GM12878 (cell line): ENCODE results near the gene DHRS7B. TPM values are rescaled to one million over a fixed set of nuclear protein-coding genes. Genes with fewer than 3 reads are reported as not detected.

Source experiments
- ATAC-seq: fragments of 200-7000 bp; cut with Tn5 transposase; 3 replicates; pipeline ENCODE4 v1.9.1; 2020; ENCODE audit warnings: mild to moderate bottlenecking, moderate library complexity
- BruUV-seq: library from RNA; stranded (reverse); fragments of 400-500 nt; replicated peaks from 2 replicates; lab custom pipeline; 2021; lab: Mats Ljungman, UMichigan
- CTCF ChIA-PET: fragments of 300-600 bp; sonication (Branson Sonifier 250); formaldehyde crosslinking; extraction: SDS; loops from one replicate; lab custom pipeline; 2021; ENCODE audit warnings: inconsistent platforms; lab: Yijun Ruan, JAX
- POLR2A ChIA-PET: fragments of 350-600 bp; formaldehyde crosslinking; extraction: SDS; loops from one replicate; lab custom pipeline; 2021; ENCODE audit warnings: inconsistent platforms; lab: Charles Lee
- RAD21 ChIA-PET: fragments of 300-600 bp; sonication (Branson Sonifier 250); formaldehyde crosslinking; loops from one replicate; lab custom pipeline; 2023; ENCODE audit warnings: antibody characterized with exemption; ENCODE audit not compliant: unreplicated experiment; lab: Charles Lee
- SMC1A ChIA-PET: fragments of 300-600 bp; sonication (Branson Sonifier 250); formaldehyde crosslinking; loops from one replicate; lab custom pipeline; 2023; ENCODE audit not compliant: unreplicated experiment, uncharacterized antibody; lab: Charles Lee
- DNase-seq: peaks from one replicate; pipeline ENCODE4 v3.0.0-alpha.2; 2011; ENCODE audit warnings: low read depth, low spot score
- FAIRE-seq: peaks from 3 replicates; lab custom pipeline; 2011; peaks lifted over from hg19 to GRCh38; lab: Jason Lieb, UNC
- H2AFZ ChIP-seq: 2 replicates; pipeline ENCODE4 v1.6.0; 2011; ENCODE audit warnings: low read depth, low read length, control low read depth; ENCODE audit not compliant: control insufficient read depth
- H3K27ac ChIP-seq: 2 replicates; pipeline ENCODE4 v1.5.1; 2011; ENCODE audit warnings: control low read depth; ENCODE audit not compliant: control insufficient read depth, insufficient read depth
- H3K27me3 ChIP-seq, 2 experiments: replicated peaks in 1 of 2; 2 replicates each; pipeline versions ENCODE4 v1.6.0 to v1.6.1; 2011; ENCODE audit warnings: low read length in 1 of 2; ENCODE audit not compliant: control insufficient read depth in 2 of 2, insufficient read depth in 2 of 2
- H3K36me3 ChIP-seq, 2 experiments: 2 replicates each; pipeline ENCODE4 v1.5.1; 2011; ENCODE audit warnings: low read length in 1 of 2; ENCODE audit not compliant: control insufficient read depth in 2 of 2, insufficient read depth in 2 of 2
- H3K4me1 ChIP-seq: 2 replicates; pipeline ENCODE4 v1.6.1; 2011; ENCODE audit warnings: mild to moderate bottlenecking, low read length, moderate library complexity, mixed read lengths; ENCODE audit not compliant: control insufficient read depth, insufficient read depth
- H3K4me2 ChIP-seq: 2 replicates; pipeline ENCODE4 v1.6.0; 2011; ENCODE audit warnings: control low read depth; ENCODE audit not compliant: control insufficient read depth, insufficient read depth
- H3K4me3 ChIP-seq: fragments of 200-600 bp; sonication (generic); 2 replicates; pipeline ENCODE4 v1.5.1; 2016
- H3K79me2 ChIP-seq: 2 replicates; pipeline ENCODE4 v1.6.0; 2011; ENCODE audit warnings: low read length; ENCODE audit not compliant: control insufficient read depth, insufficient read depth
- H3K9ac ChIP-seq: 2 replicates; pipeline ENCODE4 v1.8.0; 2011; ENCODE audit warnings: low read length, control low read depth, mixed read lengths; ENCODE audit not compliant: control insufficient read depth, insufficient read depth
- H3K9me3 ChIP-seq: replicated peaks from 3 replicates; pipeline ENCODE4 v1.5.1; 2011; ENCODE audit warnings: mild to moderate bottlenecking, low read length; ENCODE audit not compliant: control insufficient read depth, insufficient read depth
- H4K20me1 ChIP-seq: 2 replicates; pipeline ENCODE4 v1.6.0; 2011; ENCODE audit not compliant: control insufficient read depth, insufficient read depth
- BHLHE40 ChIP-seq, 2 experiments: fragments of 450-650 bp in 1 of 2; IDR thresholded peaks; 2 replicates each; pipeline ENCODE4 v1.6.1; 2011 to 2017; ENCODE audit warnings: low read depth in 2 of 2, borderline replicate concordance in 1 of 2, improper control_type of control experiment in 1 of 2, low read length in 1 of 2, mild to moderate bottlenecking in 1 of 2
- CBX3 ChIP-seq: fragments of 200-600 bp; sonication (generic); IDR thresholded peaks from 2 replicates; pipeline ENCODE4 v1.6.1; 2016; ENCODE audit warnings: low read depth, borderline replicate concordance
- CREB1 ChIP-seq: IDR thresholded peaks from 2 replicates; pipeline ENCODE4 v1.6.1; 2012; ENCODE audit warnings: low read depth, mild to moderate bottlenecking, inconsistent platforms
- DPF2 ChIP-seq: fragments of 450-650 bp; IDR thresholded peaks from 2 replicates; pipeline ENCODE4 v1.6.1; 2017; ENCODE audit warnings: mild to moderate bottlenecking
- MYC ChIP-seq: IDR thresholded peaks from 2 replicates; pipeline ENCODE4 v1.6.1; 2011; ENCODE audit warnings: mild to moderate bottlenecking, low read length, moderate library complexity, inconsistent platforms; ENCODE audit not compliant: insufficient read depth, insufficient replicate concordance, insufficient read length, severe bottlenecking
- RUNX3 ChIP-seq: IDR thresholded peaks from 2 replicates; pipeline ENCODE4 v1.6.1; 2012; ENCODE audit warnings: low read length, inconsistent platforms
- SRF ChIP-seq, 2 experiments: IDR thresholded peaks; 2 replicates each; pipeline ENCODE4 v1.6.1; 2011; ENCODE audit warnings: low read depth in 2 of 2, low read length in 2 of 2, mild to moderate bottlenecking in 1 of 2, moderate library complexity in 1 of 2
- SUZ12 ChIP-seq: fragments of 200-600 bp; sonication (generic); IDR thresholded peaks from one replicate; pipeline ENCODE4 v1.6.1; 2018; ENCODE audit warnings: antibody characterized with exemption, mild to moderate bottlenecking; ENCODE audit not compliant: unreplicated experiment
- TCF12 ChIP-seq: IDR thresholded peaks from 2 replicates; pipeline ENCODE4 v1.6.1; 2011; ENCODE audit warnings: low read depth, mild to moderate bottlenecking, low read length
- ZSCAN29 ChIP-seq: fragments of 450-650 bp; IDR thresholded peaks from 2 replicates; pipeline ENCODE4 v1.6.1; 2017; ENCODE audit warnings: mild to moderate bottlenecking, moderate library complexity
- WGBS: methylation state at CpG from one replicate; pipeline ENCODE4 v1.1.6; 2016; ENCODE audit warnings: low lambda C conversion rate; ENCODE audit not compliant: insufficient replicate concordance, insufficient coverage; ENCODE audit errors: missing lambda C conversion rate; 5-methylcytosine and 5-hydroxymethylcytosine counted together
- in situ Hi-C: fragments of 300-500 bp; cut with MboI; formaldehyde crosslinking; loops from 9 replicates; pipeline ENCODE4 v1.14.3; 2018; ENCODE audit warnings: mixed read lengths
- intact Hi-C: fragments of 100-400 bp; cut with micrococcal nuclease; formaldehyde crosslinking; loops from one replicate; pipeline ENCODE4 v1.14.2; 2022; ENCODE audit not compliant: unreplicated experiment
- polyA plus RNA-seq, 11 experiments: library from polyadenylated mRNA; depleted of rRNA in 4 of 11; unstranded in 6 of 11; stranded (reverse) in 5 of 11; fragments of >200 nt; fragmentation: Nextera tagmentation in 4 of 11; fragmentation: Illumina TruSeq in 1 of 11; extraction: Ambion mirVana in 4 of 11; extraction: Trizol in 1 of 11; gene quantifications; 1 replicate in 1 of 11; 2 replicates in 10 of 11; pipeline versions ENCODE4 v1.2.1 to v1.2.3, GENCODE V29; 2011 to 2016; ENCODE audit warnings: inconsistent platforms in 2 of 11, missing spikeins in 2 of 11, low read depth in 1 of 11
- total RNA-seq, 4 experiments: library from RNA; depleted of rRNA in 3 of 4; stranded (reverse); fragments of >200 nt in 3 of 4; fragmentation: Illumina TruSeq in 1 of 4; extraction: Trizol in 1 of 4; gene quantifications; 2 replicates each; pipeline versions ENCODE4 v1.2.1 to v1.2.3, GENCODE V29; 2013 to 2021
- TF ChIP-seq, protein P1 (sequence below): IDR thresholded peaks from 2 replicates; pipeline ENCODE4 v1.6.1; 2012; ENCODE audit warnings: low read depth, low read length, improper control_type of control experiment
- TF ChIP-seq, protein P2 (sequence below): IDR thresholded peaks from 2 replicates; pipeline ENCODE4 v1.6.1; 2011; ENCODE audit warnings: borderline replicate concordance, low read depth, mild to moderate bottlenecking, moderate library complexity, mixed read lengths, low read length; ENCODE audit not compliant: insufficient read depth; ENCODE audit errors: extremely low read length
- TF ChIP-seq, protein P3 (sequence below): fragments of 450-650 bp; conservative IDR thresholded peaks from 2 replicates; pipeline ENCODE4 v1.6.1; 2017; ENCODE audit warnings: mild to moderate bottlenecking, moderate library complexity

Gene DHRS7B
- total and polyA plus RNA-seq, 10 of the 15 experiments (the other 5 are each of a cell fraction or from before 2014, with no cell fraction given): 11.1 to 35.6 (median 23.0) TPM

- no peak overlapping the region for H3K9ac ChIP-seq
- WGBS: 56% methylated on average over 5 of the region's 5 CpGs
- no TSS peak for BruUV-seq
- H3K27ac ChIP-seq: no peak overlapping the region
- intact Hi-C loops: no loop called here
- no peak for FAIRE-seq
- no peaks in the 10 kb centered on the region for H3K9me3 ChIP-seq
- TF ChIP-seq TCF12 (no peak), SRF (IDR thresholded peaks at IDR 0.05; ENCODE audit: low read depth in 2 of 2, low read length in 2 of 2) (no peak), RUNX3 (0 out of 2 replicates have a peak, but pooled peaks have one; percentile 21)
- TF ChIP-seq, all 136 proteins: peak for 1
- ChIA-PET CTCF (no interaction called here), RAD21 (no interaction called here), POLR2A (no interaction called here), SMC1A (no interaction called here)
- DNase-seq (no peak), ATAC-seq (no peak)
- Histone ChIP-seq H4K20me1 (no peaks in the 10 kb centered on the region), H3K36me3 (peaks cover 17 to 20% of the 10 kb centered on the region in 2 experiments; a peak in 3 of 4 replicates), H2AFZ (no peak overlapping the region), H3K4me1 (no peaks in the 10 kb centered on the region), H3K4me3 (no peak overlapping the region), H3K27me3 (no peaks in the 10 kb centered on the region), H3K4me2 (no peak overlapping the region), H3K79me2 (no peaks in the 10 kb centered on the region)
- in situ Hi-C loops: no loop called here
Observed at GRCh38 chr17:21193031-21193430, 66.3 kb downstream of the DHRS7B start.

GRCh38 chr17:21194226-21194625 is 67.5 kb downstream of the DHRS7B start:
- intact Hi-C loops (no loop called here), in situ Hi-C loops (no loop called here)
- TF ChIP-seq MYC: no peak
- TF ChIP-seq, protein P1, sequence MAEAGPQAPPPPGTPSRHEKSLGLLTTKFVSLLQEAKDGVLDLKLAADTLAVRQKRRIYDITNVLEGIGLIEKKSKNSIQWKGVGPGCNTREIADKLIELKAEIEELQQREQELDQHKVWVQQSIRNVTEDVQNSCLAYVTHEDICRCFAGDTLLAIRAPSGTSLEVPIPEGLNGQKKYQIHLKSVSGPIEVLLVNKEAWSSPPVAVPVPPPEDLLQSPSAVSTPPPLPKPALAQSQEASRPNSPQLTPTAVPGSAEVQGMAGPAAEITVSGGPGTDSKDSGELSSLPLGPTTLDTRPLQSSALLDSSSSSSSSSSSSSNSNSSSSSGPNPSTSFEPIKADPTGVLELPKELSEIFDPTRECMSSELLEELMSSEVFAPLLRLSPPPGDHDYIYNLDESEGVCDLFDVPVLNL: no peak
- no peak for TF ChIP-seq CBX3
- no peak for TF ChIP-seq TCF12
- no peak for TF ChIP-seq SUZ12
- no peak for TF ChIP-seq BHLHE40 (IDR thresholded peaks at IDR 0.05; ENCODE audit: borderline replicate concordance in 1 of 2, low read depth in 2 of 2, low read length in 1 of 2)
- no peak for TF ChIP-seq DPF2
- TF ChIP-seq, protein P2, sequence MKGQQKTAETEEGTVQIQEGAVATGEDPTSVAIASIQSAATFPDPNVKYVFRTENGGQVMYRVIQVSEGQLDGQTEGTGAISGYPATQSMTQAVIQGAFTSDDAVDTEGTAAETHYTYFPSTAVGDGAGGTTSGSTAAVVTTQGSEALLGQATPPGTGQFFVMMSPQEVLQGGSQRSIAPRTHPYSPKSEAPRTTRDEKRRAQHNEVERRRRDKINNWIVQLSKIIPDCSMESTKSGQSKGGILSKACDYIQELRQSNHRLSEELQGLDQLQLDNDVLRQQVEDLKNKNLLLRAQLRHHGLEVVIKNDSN: no peak
- TF ChIP-seq, protein P3, sequence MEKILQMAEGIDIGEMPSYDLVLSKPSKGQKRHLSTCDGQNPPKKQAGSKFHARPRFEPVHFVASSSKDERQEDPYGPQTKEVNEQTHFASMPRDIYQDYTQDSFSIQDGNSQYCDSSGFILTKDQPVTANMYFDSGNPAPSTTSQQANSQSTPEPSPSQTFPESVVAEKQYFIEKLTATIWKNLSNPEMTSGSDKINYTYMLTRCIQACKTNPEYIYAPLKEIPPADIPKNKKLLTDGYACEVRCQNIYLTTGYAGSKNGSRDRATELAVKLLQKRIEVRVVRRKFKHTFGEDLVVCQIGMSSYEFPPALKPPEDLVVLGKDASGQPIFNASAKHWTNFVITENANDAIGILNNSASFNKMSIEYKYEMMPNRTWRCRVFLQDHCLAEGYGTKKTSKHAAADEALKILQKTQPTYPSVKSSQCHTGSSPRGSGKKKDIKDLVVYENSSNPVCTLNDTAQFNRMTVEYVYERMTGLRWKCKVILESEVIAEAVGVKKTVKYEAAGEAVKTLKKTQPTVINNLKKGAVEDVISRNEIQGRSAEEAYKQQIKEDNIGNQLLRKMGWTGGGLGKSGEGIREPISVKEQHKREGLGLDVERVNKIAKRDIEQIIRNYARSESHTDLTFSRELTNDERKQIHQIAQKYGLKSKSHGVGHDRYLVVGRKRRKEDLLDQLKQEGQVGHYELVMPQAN: no peak
- TF ChIP-seq ZSCAN29: no peak
- TF ChIP-seq CREB1: no peak
- no peaks in the 10 kb centered on the region for H3K79me2 ChIP-seq
- no peak overlapping the region for H3K4me3 ChIP-seq
- DNase-seq (no peak), FAIRE-seq (no peak), ATAC-seq (no peak)
- BruUV-seq: no TSS peak
- 78% methylated on average over 8 of the region's 8 CpGs for WGBS
- no peaks in the 10 kb centered on the region for H3K27me3 ChIP-seq
- ChIA-PET POLR2A (no interaction called here), SMC1A (interaction anchor here (1.9 kb wide), 1 partner anchor 18 kb away, joined by 5 read pairs; no protein-coding TSS in a partner anchor), CTCF (no interaction called here), RAD21 (no interaction called here)
- no peak overlapping the region for H3K9ac ChIP-seq
- H3K4me2 ChIP-seq: no peak overlapping the region
- H4K20me1 ChIP-seq: no peaks in the 10 kb centered on the region
- no peak overlapping the region for H2AFZ ChIP-seq
- peaks cover 21 to 23% of the 10 kb centered on the region in 2 experiments for H3K36me3 ChIP-seq
- no peaks in the 10 kb centered on the region for H3K4me1 ChIP-seq
- no peak overlapping the region for H3K27ac ChIP-seq
- H3K9me3 ChIP-seq: no peaks in the 10 kb centered on the region
